HEK293 (cell line): Measurements from ENCODE around the gene NIPBL.

Experiments
- ATF2 ChIP-seq: fragments of 450-650 bp; formaldehyde crosslinking; IDR thresholded peaks from 2 replicates; pipeline ENCODE4 v1.5.1; 2016; ENCODE audit warnings: missing biosample characterization, missing genetic modification characterization, low read depth
- GLIS1 ChIP-seq: fragments of 450-650 bp; formaldehyde crosslinking; IDR thresholded peaks from 2 replicates; pipeline ENCODE4 v1.5.1; 2016; ENCODE audit warnings: missing biosample characterization, missing genetic modification characterization
- KLF1 ChIP-seq: fragments of 450-650 bp; formaldehyde crosslinking; IDR thresholded peaks from 2 replicates; pipeline ENCODE4 v1.5.1; 2016; ENCODE audit warnings: missing biosample characterization, missing genetic modification characterization
- KLF8 ChIP-seq: fragments of 450-650 bp; formaldehyde crosslinking; IDR thresholded peaks from 2 replicates; pipeline ENCODE4 v1.5.1; 2016; ENCODE audit warnings: missing biosample characterization, missing genetic modification characterization
- MEIS1 ChIP-seq: sonication (generic); formaldehyde crosslinking; IDR thresholded peaks from 2 replicates; pipeline ENCODE4 v1.8.1; 2022; ENCODE audit warnings: missing genetic modification reagents, mild to moderate bottlenecking, borderline replicate concordance
- MZF1 ChIP-seq: fragments of 450-650 bp; formaldehyde crosslinking; IDR thresholded peaks from 2 replicates; pipeline ENCODE4 v1.5.1; 2017; ENCODE audit warnings: missing biosample characterization, missing genetic modification characterization, borderline replicate concordance
- OVOL3 ChIP-seq: fragments of 450-650 bp; formaldehyde crosslinking; IDR thresholded peaks from 2 replicates; pipeline ENCODE4 v1.5.1; 2016; ENCODE audit warnings: missing biosample characterization, missing genetic modification characterization
- PRDM1 ChIP-seq: fragments of 450-650 bp; formaldehyde crosslinking; IDR thresholded peaks from 2 replicates; pipeline ENCODE4; 2016; ENCODE audit warnings: missing biosample characterization, missing genetic modification characterization
- TCF7L2 ChIP-seq: IDR thresholded peaks from 2 replicates; pipeline ENCODE4 v1.6.1; 2011; ENCODE audit warnings: low read depth, mild to moderate bottlenecking, inconsistent platforms, low read length, moderate library complexity, borderline replicate concordance
- YY1 ChIP-seq: fragments of 450-650 bp; formaldehyde crosslinking; IDR thresholded peaks from 2 replicates; pipeline ENCODE4 v1.5.1; 2018; ENCODE audit warnings: missing biosample characterization, missing genetic modification characterization
- ZEB2 ChIP-seq: fragments of 450-650 bp; formaldehyde crosslinking; IDR thresholded peaks from 2 replicates; pipeline ENCODE4 v1.5.1; 2016; ENCODE audit warnings: missing biosample characterization, missing genetic modification characterization
- ZNF112 ChIP-seq: fragments of 450-650 bp; formaldehyde crosslinking; IDR thresholded peaks from 2 replicates; pipeline ENCODE4 v1.5.0; 2017; ENCODE audit warnings: missing biosample characterization, missing genetic modification characterization
- ZNF148 ChIP-seq: fragments of 450-650 bp; formaldehyde crosslinking; IDR thresholded peaks from 2 replicates; pipeline ENCODE4 v1.5.0; 2017; ENCODE audit warnings: missing biosample characterization, missing genetic modification characterization, borderline replicate concordance
- ZNF155 ChIP-seq: fragments of 450-650 bp; formaldehyde crosslinking; IDR thresholded peaks from 2 replicates; pipeline ENCODE4 v1.5.1; 2016; ENCODE audit warnings: missing biosample characterization, missing genetic modification characterization
- ZNF202 ChIP-seq: fragments of 450-650 bp; formaldehyde crosslinking; IDR thresholded peaks from 2 replicates; pipeline ENCODE4 v1.5.1; 2016; ENCODE audit warnings: missing biosample characterization, missing genetic modification characterization, borderline replicate concordance
- ZNF24 ChIP-seq: fragments of 450-650 bp; formaldehyde crosslinking; IDR thresholded peaks from 2 replicates; pipeline ENCODE4 v1.5.1; 2016; ENCODE audit warnings: missing biosample characterization, missing genetic modification characterization
- ZNF248 ChIP-seq: fragments of 450-650 bp; formaldehyde crosslinking; IDR thresholded peaks from 2 replicates; pipeline ENCODE4 v1.5.1; 2017; ENCODE audit warnings: missing biosample characterization, missing genetic modification characterization
- ZNF302 ChIP-seq: fragments of 450-650 bp; formaldehyde crosslinking; IDR thresholded peaks from 2 replicates; pipeline ENCODE4 v1.5.1; 2016; ENCODE audit warnings: missing biosample characterization, missing genetic modification characterization, low read depth
- ZNF394 ChIP-seq: fragments of 450-650 bp; formaldehyde crosslinking; IDR thresholded peaks from 2 replicates; pipeline ENCODE4 v1.5.1; 2016; ENCODE audit warnings: missing biosample characterization, missing genetic modification characterization, mild to moderate bottlenecking, moderate library complexity, borderline replicate concordance
- ZNF510 ChIP-seq: fragments of 450-650 bp; formaldehyde crosslinking; IDR thresholded peaks from 2 replicates; pipeline ENCODE4 v1.5.1; 2018; ENCODE audit warnings: mild to moderate bottlenecking, missing genetic modification characterization, missing biosample characterization; ENCODE audit not compliant: insufficient replicate concordance
- ZNF514 ChIP-seq: fragments of 450-650 bp; formaldehyde crosslinking; IDR thresholded peaks from 2 replicates; pipeline ENCODE4 v1.5.1; 2016; ENCODE audit warnings: missing biosample characterization, missing genetic modification characterization
- ZNF521 ChIP-seq: fragments of 450-650 bp; formaldehyde crosslinking; IDR thresholded peaks from 2 replicates; pipeline ENCODE4 v1.5.1; 2017; ENCODE audit warnings: missing biosample characterization, mild to moderate bottlenecking, missing genetic modification characterization
- ZNF558 ChIP-seq: fragments of 450-650 bp; formaldehyde crosslinking; IDR thresholded peaks from 2 replicates; pipeline ENCODE4 v1.5.1; 2016; ENCODE audit warnings: missing biosample characterization, missing genetic modification characterization
- ZNF596 ChIP-seq: fragments of 450-650 bp; IDR thresholded peaks from 2 replicates; pipeline ENCODE4 v1.5.0; 2018; ENCODE audit warnings: missing biosample characterization, mild to moderate bottlenecking, missing genetic modification characterization, moderate library complexity
- ZNF610 ChIP-seq: fragments of 450-650 bp; formaldehyde crosslinking; IDR thresholded peaks from 2 replicates; pipeline ENCODE4 v1.5.1; 2016; ENCODE audit warnings: missing biosample characterization, missing genetic modification characterization, borderline replicate concordance
- ZNF658 ChIP-seq: fragments of 450-650 bp; formaldehyde crosslinking; IDR thresholded peaks from 2 replicates; pipeline ENCODE4; 2016; ENCODE audit warnings: missing biosample characterization, missing genetic modification characterization
- ZNF677 ChIP-seq: fragments of 450-650 bp; IDR thresholded peaks from 2 replicates; pipeline ENCODE4 v1.5.0; 2018; ENCODE audit warnings: missing biosample characterization, mild to moderate bottlenecking, missing genetic modification characterization, moderate library complexity
- ZNF707 ChIP-seq: fragments of 450-650 bp; formaldehyde crosslinking; IDR thresholded peaks from 2 replicates; pipeline ENCODE4 v1.5.1; 2016; ENCODE audit warnings: missing biosample characterization, missing genetic modification characterization
- ZNF792 ChIP-seq: fragments of 450-650 bp; formaldehyde crosslinking; IDR thresholded peaks from 2 replicates; pipeline ENCODE4 v1.5.1; 2016; ENCODE audit warnings: missing biosample characterization, missing genetic modification characterization
- ZSCAN23 ChIP-seq: fragments of 450-650 bp; formaldehyde crosslinking; IDR thresholded peaks from 2 replicates; pipeline ENCODE4 v1.5.1; 2016; ENCODE audit warnings: missing biosample characterization, missing genetic modification characterization
- ZSCAN30 ChIP-seq: fragments of 450-650 bp; IDR thresholded peaks from 2 replicates; pipeline ENCODE4 v1.5.1; 2018; ENCODE audit warnings: missing biosample characterization, mild to moderate bottlenecking, missing genetic modification characterization, moderate library complexity
- TF ChIP-seq, protein P1 (sequence below): fragments of 450-650 bp; formaldehyde crosslinking; IDR thresholded peaks from 2 replicates; pipeline ENCODE4 v1.5.1; 2016; ENCODE audit warnings: missing biosample characterization, missing genetic modification characterization

The NIPBL gene

DNA sequence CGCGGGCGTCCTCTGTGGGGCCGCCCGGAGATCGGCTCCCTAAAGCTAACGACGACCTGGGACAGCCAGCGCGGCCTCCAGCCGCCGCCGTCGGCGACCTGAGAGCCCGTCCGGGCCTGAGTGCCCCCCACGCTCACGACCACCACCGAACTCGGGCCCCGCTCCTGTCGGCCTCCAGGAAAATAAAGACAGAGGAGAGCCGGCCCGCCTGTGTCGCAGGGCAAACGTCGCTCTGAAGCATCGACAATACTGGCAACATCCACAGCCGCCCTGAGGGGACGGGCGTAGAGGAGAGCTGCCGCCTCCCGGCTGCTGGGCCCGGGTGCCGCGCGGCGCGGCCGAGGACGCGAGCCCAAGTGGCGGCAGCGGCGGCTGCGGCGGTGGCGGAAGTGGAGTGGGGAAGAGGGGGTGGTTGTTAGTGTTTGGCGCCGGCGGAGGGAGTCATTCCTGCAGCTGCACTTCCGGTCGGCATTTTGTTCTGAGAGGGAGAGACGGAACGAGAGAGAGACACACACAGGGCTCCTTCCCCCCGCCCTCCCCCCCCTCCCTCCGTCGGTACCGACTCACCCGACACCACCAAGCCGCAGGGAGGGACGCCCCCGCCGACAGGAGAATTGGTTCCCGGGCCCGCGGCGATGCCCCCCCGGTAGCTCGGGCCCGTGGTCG, at the start of gene NIPBL (continued):
- TF ChIP-seq, protein P1, sequence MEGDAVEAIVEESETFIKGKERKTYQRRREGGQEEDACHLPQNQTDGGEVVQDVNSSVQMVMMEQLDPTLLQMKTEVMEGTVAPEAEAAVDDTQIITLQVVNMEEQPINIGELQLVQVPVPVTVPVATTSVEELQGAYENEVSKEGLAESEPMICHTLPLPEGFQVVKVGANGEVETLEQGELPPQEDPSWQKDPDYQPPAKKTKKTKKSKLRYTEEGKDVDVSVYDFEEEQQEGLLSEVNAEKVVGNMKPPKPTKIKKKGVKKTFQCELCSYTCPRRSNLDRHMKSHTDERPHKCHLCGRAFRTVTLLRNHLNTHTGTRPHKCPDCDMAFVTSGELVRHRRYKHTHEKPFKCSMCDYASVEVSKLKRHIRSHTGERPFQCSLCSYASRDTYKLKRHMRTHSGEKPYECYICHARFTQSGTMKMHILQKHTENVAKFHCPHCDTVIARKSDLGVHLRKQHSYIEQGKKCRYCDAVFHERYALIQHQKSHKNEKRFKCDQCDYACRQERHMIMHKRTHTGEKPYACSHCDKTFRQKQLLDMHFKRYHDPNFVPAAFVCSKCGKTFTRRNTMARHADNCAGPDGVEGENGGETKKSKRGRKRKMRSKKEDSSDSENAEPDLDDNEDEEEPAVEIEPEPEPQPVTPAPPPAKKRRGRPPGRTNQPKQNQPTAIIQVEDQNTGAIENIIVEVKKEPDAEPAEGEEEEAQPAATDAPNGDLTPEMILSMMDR (tag by site-specific recombination): no peak; the same call in 1 of the 2 replicates
- TF ChIP-seq ZNF510 (tag by site-specific recombination) (no peak), GLIS1 (no peak), ZNF658 (no peak), ZNF202 (tag by site-specific recombination) (no peak), ZNF521 (tag by site-specific recombination) (no peak), ZSCAN23 (tag by site-specific recombination) (no peak), PRDM1 (no peak), MZF1 (tag by site-specific recombination) (no peak; the same call in 1 of the 2 replicates), TCF7L2 (no peak), ZNF112 (tag by site-specific recombination) (no peak), ZEB2 (tag by site-specific recombination) (no peak; the same call in 1 of the 2 replicates), ZNF148 (tag by site-specific recombination) (no peak), MEIS1 (CRISPR knock-in tag) (0 out of 2 replicates have a peak, but pooled peaks have one; percentile 49), ZNF707 (tag by site-specific recombination) (no peak), ZNF677 (tag by site-specific recombination) (no peak), ZNF558 (tag by site-specific recombination) (no peak), ZNF596 (tag by site-specific recombination) (no peak; the same call in 1 of the 2 replicates), ZNF610 (tag by site-specific recombination) (no peak), ZNF394 (tag by site-specific recombination) (no peak), KLF8 (tag by site-specific recombination) (0 out of 2 replicates have a peak, but pooled peaks have one; percentile 43), OVOL3 (no peak), ZNF302 (tag by site-specific recombination) (no peak), ZNF514 (tag by site-specific recombination) (no peak), ZNF24 (tag by site-specific recombination) (0 out of 2 replicates have a peak, but pooled peaks have one; percentile 10), ZNF248 (tag by site-specific recombination) (no peak), ZSCAN30 (peak; percentile 93), YY1 (tag by site-specific recombination) (peak; percentile 54), ATF2 (tag by site-specific recombination) (no peak), KLF1 (tag by site-specific recombination) (no peak), ZNF155 (tag by site-specific recombination) (no peak), ZNF792 (tag by site-specific recombination) (no peak)
